Measurements from ENCODE around the gene TPR.

- no peak for TF ChIP-seq CTCF (IDR thresholded peaks at IDR 0.05; ENCODE audit: low read depth, low read length)
- TF ChIP-seq EZH2phosphoT487 (IDR thresholded peaks at IDR 0.05; ENCODE audit: low read depth) = no peak
Observed at GRCh38 chr1:186421446-186421845, 46.4 kb upstream of the TPR start.
